Measurements from ENCODE around the gene TRIM31.

The TRIM31 gene

GRCh38 chr6:30077218-30077617 lies 35.7 kb downstream of the TRIM31 start:
- Histone ChIP-seq H3K79me1 (ENCODE audit: low read depth, low read length) (no peaks in the 10 kb centered on the region), H4K8ac (ENCODE audit: low read depth, low read length) (no peak overlapping the region), H3K23ac (ENCODE audit: low read depth, low read length, poor library complexity) (no peak overlapping the region), H2BK12ac (ENCODE audit: low read length) (no peak overlapping the region), H2BK120ac (ENCODE audit: low read depth, low read length) (no peak overlapping the region), H4K91ac (ENCODE audit: low read depth, low read length, poor library complexity) (no peak overlapping the region), H3K18ac (ENCODE audit: low read length) (no peak overlapping the region), H3K27ac (replicated peaks; ENCODE audit: low read length) (no peak overlapping the region), H3K36me3 (replicated peaks in 1 of 2; ENCODE audit: control insufficient read depth in 2 of 2, insufficient read depth in 2 of 2, low read length in 2 of 2) (no peaks in the 10 kb centered on the region), H3K9me3 (replicated peaks in 1 of 2; ENCODE audit: control insufficient read depth in 2 of 2, insufficient read depth in 1 of 2, low read depth in 1 of 2, low read length in 2 of 2) (peaks cover 0 to 3% of the 10 kb centered on the region in 2 donors), H3K9ac (ENCODE audit: low read depth, low read length, poor library complexity) (no peak overlapping the region), H3K4me3 (ENCODE audit: low read length in 2 of 2) (no peak overlapping the region), H3K27me3 (ENCODE audit: control insufficient read depth in 3 of 3, insufficient read depth in 3 of 3, low read depth in 1 of 3, low read length in 3 of 3) (peaks cover 11 to 75% (median 63%) of the 10 kb centered on the region in 3 experiments), H2AK5ac (ENCODE audit: low read depth, low read length) (no peak overlapping the region), H2BK5ac (ENCODE audit: low read length) (no peak overlapping the region), H2AFZ (ENCODE audit: low read length) (no peak overlapping the region), H3K4ac (ENCODE audit: low read length) (no peak overlapping the region), H3K14ac (ENCODE audit: low read length) (no peak overlapping the region), H3K4me1 (ENCODE audit: control insufficient read depth in 2 of 2, insufficient read depth in 1 of 2, low read depth in 1 of 2, low read length in 2 of 2) (peaks cover 7 to 15% of the 10 kb centered on the region in 2 donors), H3K4me2 (ENCODE audit: insufficient read depth, low read length, poor library complexity, severe bottlenecking) (no peak overlapping the region), H2BK15ac (ENCODE audit: low read length) (no peak overlapping the region)
- DNase-seq (ENCODE audit: low spot score): no peak
- no CpG with 5 or more reads among the region's 4 CpGs for WGBS, 2 donors (ENCODE audit: extremely low coverage in 2 of 2, insufficient read length in 2 of 2, insufficient replicate concordance in 1 of 2)

DNA sequence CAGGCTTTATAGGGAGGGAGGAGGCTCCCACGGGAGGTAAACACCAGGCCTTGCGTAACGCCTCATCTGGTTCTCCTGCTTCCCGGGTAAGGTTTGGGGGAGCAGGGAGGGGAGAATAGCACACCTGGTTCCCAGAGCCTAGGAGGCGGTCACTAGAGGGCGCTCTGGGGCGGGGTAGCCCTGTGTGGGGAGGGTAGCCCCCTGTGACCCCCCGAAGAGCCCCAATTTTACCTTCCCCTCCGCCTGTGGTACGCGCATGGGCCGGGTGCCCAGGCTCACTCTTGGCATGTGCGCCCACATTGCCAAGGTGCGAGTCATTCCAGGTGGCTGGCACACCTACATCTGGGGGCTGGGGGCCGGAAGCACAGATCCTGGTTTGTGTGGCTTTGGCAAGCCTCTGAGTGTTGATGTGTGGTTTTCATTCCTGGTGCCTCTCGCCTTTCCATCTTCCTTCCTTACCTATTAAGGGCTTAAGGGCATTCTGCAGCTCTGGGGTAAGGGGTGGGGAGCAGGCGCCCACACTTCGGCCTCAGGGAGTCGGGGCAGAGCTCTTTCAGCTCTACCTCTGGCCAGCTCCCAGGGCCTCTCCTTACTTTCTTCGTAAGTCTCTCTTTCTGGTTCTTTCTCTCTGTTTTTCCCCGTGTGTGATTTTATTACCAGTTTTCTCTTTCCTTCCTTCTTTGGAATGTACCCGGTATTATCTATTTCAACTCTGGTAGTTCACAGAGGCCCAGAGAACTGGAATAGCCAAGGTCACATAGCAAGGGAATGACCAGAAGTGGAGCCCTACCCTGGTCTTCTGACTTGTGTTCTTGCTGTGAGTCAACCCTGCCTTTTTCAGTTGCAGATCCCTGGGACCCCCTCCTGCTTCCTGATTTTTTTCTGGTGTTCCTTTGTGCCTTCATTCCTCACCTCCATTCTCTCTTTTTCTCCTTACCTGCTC lies 36.8 kb downstream of the TRIM31 start:
- no peak overlapping the region for H4K8ac ChIP-seq (ENCODE audit: low read depth, low read length)
- H3K4me2 ChIP-seq (ENCODE audit: insufficient read depth, low read length, poor library complexity, severe bottlenecking): peak overlapping the region; percentile 92
- peak overlapping the region; percentile 10 for H2BK15ac ChIP-seq (ENCODE audit: low read length)
- no peak overlapping the region for H3K27ac ChIP-seq (replicated peaks; ENCODE audit: low read length)
- no peak overlapping the region for H3K4ac ChIP-seq (ENCODE audit: low read length)
- no peaks in the 10 kb centered on the region for H3K79me1 ChIP-seq (ENCODE audit: low read depth, low read length)
- H3K4me3 ChIP-seq (ENCODE audit: low read length in 2 of 2): peak overlapping the region; percentile 34 to 76
- no peak overlapping the region for H2BK12ac ChIP-seq (ENCODE audit: low read length)
- peaks cover 15 to 77% (median 75%) of the 10 kb centered on the region in 3 experiments for H3K27me3 ChIP-seq (ENCODE audit: control insufficient read depth in 3 of 3, insufficient read depth in 3 of 3, low read depth in 1 of 3, low read length in 3 of 3)
- no peak overlapping the region for H3K14ac ChIP-seq (ENCODE audit: low read length)
- H3K4me1 ChIP-seq (ENCODE audit: control insufficient read depth in 2 of 2, insufficient read depth in 1 of 2, low read depth in 1 of 2, low read length in 2 of 2): peaks cover 9 to 15% of the 10 kb centered on the region in 2 donors
- DNase-seq (ENCODE audit: low spot score): no peak
- H3K18ac ChIP-seq (ENCODE audit: low read length): no peak overlapping the region
- H2AFZ ChIP-seq (ENCODE audit: low read length): peak overlapping the region; percentile 96
- H3K9me3 ChIP-seq (replicated peaks in 1 of 2; ENCODE audit: control insufficient read depth in 2 of 2, insufficient read depth in 1 of 2, low read depth in 1 of 2, low read length in 2 of 2): peaks cover 0 to 3% of the 10 kb centered on the region in 2 donors
- H3K23ac ChIP-seq (ENCODE audit: low read depth, low read length, poor library complexity): no peak overlapping the region
- H4K91ac ChIP-seq (ENCODE audit: low read depth, low read length, poor library complexity): no peak overlapping the region
- H2AK5ac ChIP-seq (ENCODE audit: low read depth, low read length): no peak overlapping the region
- no CpG with 5 or more reads among the region's 22 CpGs for WGBS, 2 donors (ENCODE audit: extremely low coverage in 2 of 2, insufficient read length in 2 of 2, insufficient replicate concordance in 1 of 2)
- H3K9ac ChIP-seq (ENCODE audit: low read depth, low read length, poor library complexity): no peak overlapping the region
- H2BK120ac ChIP-seq (ENCODE audit: low read depth, low read length): no peak overlapping the region
- no peaks in the 10 kb centered on the region for H3K36me3 ChIP-seq (replicated peaks in 1 of 2; ENCODE audit: control insufficient read depth in 2 of 2, insufficient read depth in 2 of 2, low read length in 2 of 2)
- no peak overlapping the region for H2BK5ac ChIP-seq (ENCODE audit: low read length)

- H3K23ac ChIP-seq (ENCODE audit: low read depth, low read length, poor library complexity): no peak within 1 kb of the TSS
- H2AFZ ChIP-seq (ENCODE audit: low read length): peak within 1 kb of the TSS; percentile 96
- H3K18ac ChIP-seq (ENCODE audit: low read length): peak within 1 kb of the TSS; percentile 61
- peak within 1 kb of the TSS; percentile 12 for H2AK5ac ChIP-seq (ENCODE audit: low read depth, low read length)
- peaks cover 1 to 2% of the 10 kb centered on the region in 2 donors for H3K36me3 ChIP-seq (replicated peaks in 1 of 2; ENCODE audit: control insufficient read depth in 2 of 2, insufficient read depth in 2 of 2, low read length in 2 of 2)
- no peak within 1 kb of the TSS for H4K91ac ChIP-seq (ENCODE audit: low read depth, low read length, poor library complexity)
- H3K4ac ChIP-seq (ENCODE audit: low read length): no peak within 1 kb of the TSS
- peak within 1 kb of the TSS; percentile 10 for H2BK15ac ChIP-seq (ENCODE audit: low read length)
- H2BK12ac ChIP-seq (ENCODE audit: low read length): no peak within 1 kb of the TSS
- no peaks in the 10 kb centered on the region for H3K79me1 ChIP-seq (ENCODE audit: low read depth, low read length)
- H3K27ac ChIP-seq (replicated peaks; ENCODE audit: low read length): no peak within 1 kb of the TSS
- H3K14ac ChIP-seq (ENCODE audit: low read length): no peak within 1 kb of the TSS
- H3K9me3 ChIP-seq (replicated peaks in 1 of 2; ENCODE audit: control insufficient read depth in 2 of 2, insufficient read depth in 1 of 2, low read depth in 1 of 2, low read length in 2 of 2): peaks cover 0 to 3% of the 10 kb centered on the region in 2 donors
- no CpG with 5 or more reads among the region's 64 CpGs for WGBS, 2 donors (ENCODE audit: extremely low coverage in 2 of 2, insufficient read length in 2 of 2, insufficient replicate concordance in 1 of 2)
- H3K27me3 ChIP-seq (ENCODE audit: control insufficient read depth in 3 of 3, insufficient read depth in 3 of 3, low read depth in 1 of 3, low read length in 3 of 3): peaks cover 17 to 80% (median 77%) of the 10 kb centered on the region in 3 experiments
- no peak within 1 kb of the TSS for H2BK5ac ChIP-seq (ENCODE audit: low read length)
- H4K8ac ChIP-seq (ENCODE audit: low read depth, low read length): peak within 1 kb of the TSS; percentile 84
- peak within 1 kb of the TSS; percentile 86 for H3K9ac ChIP-seq (ENCODE audit: low read depth, low read length, poor library complexity)
- H3K4me2 ChIP-seq (ENCODE audit: insufficient read depth, low read length, poor library complexity, severe bottlenecking): peak within 1 kb of the TSS; percentile 92
- DNase-seq (ENCODE audit: low spot score): no peak
- peak within 1 kb of the TSS; percentile 34 to 76 for H3K4me3 ChIP-seq (ENCODE audit: low read length in 2 of 2)
- H2BK120ac ChIP-seq (ENCODE audit: low read depth, low read length): no peak within 1 kb of the TSS
- H3K4me1 ChIP-seq (ENCODE audit: control insufficient read depth in 2 of 2, insufficient read depth in 1 of 2, low read depth in 1 of 2, low read length in 2 of 2): peaks cover 9 to 15% of the 10 kb centered on the region in 2 donors
These were observed 37.6 kb downstream of the TRIM31 start, which contains the start of gene RNF39 for GRCh38 chr6:30075094-30075789. TSS of gene RNF39 (minus strand) at chr6:30075769. CDS start at chr6:30075585, 184 bp downstream.
